ENCODE results near the gene FRMD8. TPM values are rescaled to one million over a fixed set of nuclear protein-coding genes. Genes with fewer than 3 reads are reported as not detected.

Gene FRMD8
- total and polyA plus RNA-seq, 9 of the 15 experiments (the other 6 are each of a cell fraction or from before 2014, with no cell fraction given): 4.5 to 54.5 (median 15.8) TPM

- H3K4me3 ChIP-seq: no peak overlapping the region
- no peak for FAIRE-seq
- H4K20me1 ChIP-seq (replicated peaks; ENCODE audit: control insufficient read depth, insufficient read depth, low read length): peaks cover 4% of the 10 kb centered on the region; the same call in 1 of the 2 replicates
- ChIA-PET CTCF (ENCODE audit: low intra/inter-chr PET ratio) (no interaction called here), POLR2A (interaction anchor here (0.6 to 12.2 kb wide), 9 partner anchors 10 to 210 kb away, joined by 3 to 185 read pairs (median 4); partner anchors contain the start of genes FRMD8, MALAT1 and NEAT1)
- in situ Hi-C loops (cut with MboI) (no loop called here), intact Hi-C loops (cut with micrococcal nuclease) (no loop called here)
- ATAC-seq: no peak
- H3K4me2 ChIP-seq (ENCODE audit: insufficient read depth, low read length): no peak overlapping the region
- no peaks in the 10 kb centered on the region for H3K9me1 ChIP-seq (ENCODE audit: control insufficient read depth, insufficient read depth, low read length)
- H3K9ac ChIP-seq (ENCODE audit: insufficient read depth in 1 of 2, low read depth in 2 of 2, low read length in 2 of 2): peak overlapping the region in 1 of 2 experiments; percentile 79; a peak in 2 of 4 replicates
- no peak for DNase-seq (ENCODE audit: extremely low read depth in 1 of 4, low spot score in 3 of 4)
- peaks cover 83% of the 10 kb centered on the region for H3K36me3 ChIP-seq (ENCODE audit: control insufficient read depth, insufficient read depth, low read length)
- no peak overlapping the region for H3K27ac ChIP-seq (ENCODE audit: extremely low read depth, low read depth, low read length)
- H2AFZ ChIP-seq (ENCODE audit: low read depth, low read length): no peak overlapping the region
- peak; percentile 45; the same call in 1 of the 2 replicates for TF ChIP-seq POLR2G (IDR thresholded peaks at IDR 0.05; ENCODE audit: low read depth, low read length)
- TF ChIP-seq, protein P1, sequence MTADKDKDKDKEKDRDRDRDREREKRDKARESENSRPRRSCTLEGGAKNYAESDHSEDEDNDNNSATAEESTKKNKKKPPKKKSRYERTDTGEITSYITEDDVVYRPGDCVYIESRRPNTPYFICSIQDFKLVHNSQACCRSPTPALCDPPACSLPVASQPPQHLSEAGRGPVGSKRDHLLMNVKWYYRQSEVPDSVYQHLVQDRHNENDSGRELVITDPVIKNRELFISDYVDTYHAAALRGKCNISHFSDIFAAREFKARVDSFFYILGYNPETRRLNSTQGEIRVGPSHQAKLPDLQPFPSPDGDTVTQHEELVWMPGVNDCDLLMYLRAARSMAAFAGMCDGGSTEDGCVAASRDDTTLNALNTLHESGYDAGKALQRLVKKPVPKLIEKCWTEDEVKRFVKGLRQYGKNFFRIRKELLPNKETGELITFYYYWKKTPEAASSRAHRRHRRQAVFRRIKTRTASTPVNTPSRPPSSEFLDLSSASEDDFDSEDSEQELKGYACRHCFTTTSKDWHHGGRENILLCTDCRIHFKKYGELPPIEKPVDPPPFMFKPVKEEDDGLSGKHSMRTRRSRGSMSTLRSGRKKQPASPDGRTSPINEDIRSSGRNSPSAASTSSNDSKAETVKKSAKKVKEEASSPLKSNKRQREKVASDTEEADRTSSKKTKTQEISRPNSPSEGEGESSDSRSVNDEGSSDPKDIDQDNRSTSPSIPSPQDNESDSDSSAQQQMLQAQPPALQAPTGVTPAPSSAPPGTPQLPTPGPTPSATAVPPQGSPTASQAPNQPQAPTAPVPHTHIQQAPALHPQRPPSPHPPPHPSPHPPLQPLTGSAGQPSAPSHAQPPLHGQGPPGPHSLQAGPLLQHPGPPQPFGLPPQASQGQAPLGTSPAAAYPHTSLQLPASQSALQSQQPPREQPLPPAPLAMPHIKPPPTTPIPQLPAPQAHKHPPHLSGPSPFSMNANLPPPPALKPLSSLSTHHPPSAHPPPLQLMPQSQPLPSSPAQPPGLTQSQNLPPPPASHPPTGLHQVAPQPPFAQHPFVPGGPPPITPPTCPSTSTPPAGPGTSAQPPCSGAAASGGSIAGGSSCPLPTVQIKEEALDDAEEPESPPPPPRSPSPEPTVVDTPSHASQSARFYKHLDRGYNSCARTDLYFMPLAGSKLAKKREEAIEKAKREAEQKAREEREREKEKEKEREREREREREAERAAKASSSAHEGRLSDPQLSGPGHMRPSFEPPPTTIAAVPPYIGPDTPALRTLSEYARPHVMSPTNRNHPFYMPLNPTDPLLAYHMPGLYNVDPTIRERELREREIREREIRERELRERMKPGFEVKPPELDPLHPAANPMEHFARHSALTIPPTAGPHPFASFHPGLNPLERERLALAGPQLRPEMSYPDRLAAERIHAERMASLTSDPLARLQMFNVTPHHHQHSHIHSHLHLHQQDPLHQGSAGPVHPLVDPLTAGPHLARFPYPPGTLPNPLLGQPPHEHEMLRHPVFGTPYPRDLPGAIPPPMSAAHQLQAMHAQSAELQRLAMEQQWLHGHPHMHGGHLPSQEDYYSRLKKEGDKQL (CRISPR knock-in tag; IDR thresholded peaks at IDR 0.05; ENCODE audit: borderline replicate concordance): no peak
- H3K79me2 ChIP-seq (ENCODE audit: control insufficient read depth, insufficient read depth, low read length): no peaks in the 10 kb centered on the region
- no peaks in the 10 kb centered on the region for H3K9me3 ChIP-seq (replicated peaks; ENCODE audit: control insufficient read depth, insufficient read depth, low read depth, low read length)
- no TSS peak for BruUV-seq (replicated peaks)
- H3K27me3 ChIP-seq (ENCODE audit: control insufficient read depth in 2 of 2, insufficient read depth in 2 of 2, low read length in 2 of 2): no peaks in the 10 kb centered on the region
- 80% methylated on average over 16 of the region's 17 CpGs for WGBS (ENCODE audit: insufficient coverage, low coverage, missing lambda C conversion rate)
- peaks cover 9 to 61% of the 10 kb centered on the region in 2 experiments for H3K4me1 ChIP-seq (replicated peaks in 1 of 2; ENCODE audit: control insufficient read depth in 2 of 2, insufficient read depth in 2 of 2, low read length in 2 of 2)
Measured at GRCh38 chr11:65400307-65401072, 14.1 kb downstream of the FRMD8 start.

Measured in K562 (cell line).